Esophagus squamous epithelium (tissue), 4 donors: ENCODE measurements around the gene SCGB2B2.

Experiments
- POLR2A ChIP-seq, 4 donors: fragments of 450-650 bp; IDR thresholded peaks; one replicate each; pipeline ENCODE4 v1.6.1; 2017; ENCODE audit warnings: antibody characterized with exemption in 4 of 4, mild to moderate bottlenecking in 4 of 4, moderate library complexity in 3 of 4
- TF ChIP-seq, protein P1 (sequence below), 6 experiments: fragments of 450-650 bp in 4 of 6; fragments of 200-600 bp in 2 of 6; sonication (generic) in 2 of 6; IDR thresholded peaks; one replicate each; pipeline ENCODE4 v1.5.1; 2016 to 2019; ENCODE audit warnings: antibody characterized with exemption in 6 of 6, mild to moderate bottlenecking in 4 of 6, moderate library complexity in 4 of 6

DNA sequence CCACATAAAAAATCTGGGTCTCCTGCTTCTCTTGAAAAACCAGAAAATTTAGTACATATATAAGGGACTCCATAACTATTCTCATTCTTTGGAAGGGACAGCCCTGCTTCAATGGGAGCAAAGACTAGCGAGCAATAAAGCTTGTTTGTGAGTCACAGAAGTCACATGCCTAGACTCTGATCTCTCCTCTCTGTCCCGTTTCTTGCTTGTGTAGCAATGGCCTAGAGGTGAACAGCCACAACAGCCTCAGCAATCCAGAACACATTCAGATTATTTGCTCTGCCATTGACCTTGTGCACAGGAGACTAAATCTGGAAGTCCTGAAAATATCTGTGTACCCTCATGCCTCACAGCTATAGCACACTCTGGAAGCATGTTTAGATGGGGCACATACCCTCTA lies 43.2 kb downstream of the SCGB2B2 start:
- no peak for TF ChIP-seq POLR2A (IDR thresholded peaks at IDR 0.05)
- TF ChIP-seq, protein P1, sequence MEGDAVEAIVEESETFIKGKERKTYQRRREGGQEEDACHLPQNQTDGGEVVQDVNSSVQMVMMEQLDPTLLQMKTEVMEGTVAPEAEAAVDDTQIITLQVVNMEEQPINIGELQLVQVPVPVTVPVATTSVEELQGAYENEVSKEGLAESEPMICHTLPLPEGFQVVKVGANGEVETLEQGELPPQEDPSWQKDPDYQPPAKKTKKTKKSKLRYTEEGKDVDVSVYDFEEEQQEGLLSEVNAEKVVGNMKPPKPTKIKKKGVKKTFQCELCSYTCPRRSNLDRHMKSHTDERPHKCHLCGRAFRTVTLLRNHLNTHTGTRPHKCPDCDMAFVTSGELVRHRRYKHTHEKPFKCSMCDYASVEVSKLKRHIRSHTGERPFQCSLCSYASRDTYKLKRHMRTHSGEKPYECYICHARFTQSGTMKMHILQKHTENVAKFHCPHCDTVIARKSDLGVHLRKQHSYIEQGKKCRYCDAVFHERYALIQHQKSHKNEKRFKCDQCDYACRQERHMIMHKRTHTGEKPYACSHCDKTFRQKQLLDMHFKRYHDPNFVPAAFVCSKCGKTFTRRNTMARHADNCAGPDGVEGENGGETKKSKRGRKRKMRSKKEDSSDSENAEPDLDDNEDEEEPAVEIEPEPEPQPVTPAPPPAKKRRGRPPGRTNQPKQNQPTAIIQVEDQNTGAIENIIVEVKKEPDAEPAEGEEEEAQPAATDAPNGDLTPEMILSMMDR (IDR thresholded peaks at IDR 0.05), result no peak
